ENCODE results near the gene AP3B1.
"Not testable (repeated sequence)": the region's sequence is repeated elsewhere in the genome, so short reads cannot be mapped to it uniquely, and the experiment has no call there.

Gene AP3B1

DNA sequence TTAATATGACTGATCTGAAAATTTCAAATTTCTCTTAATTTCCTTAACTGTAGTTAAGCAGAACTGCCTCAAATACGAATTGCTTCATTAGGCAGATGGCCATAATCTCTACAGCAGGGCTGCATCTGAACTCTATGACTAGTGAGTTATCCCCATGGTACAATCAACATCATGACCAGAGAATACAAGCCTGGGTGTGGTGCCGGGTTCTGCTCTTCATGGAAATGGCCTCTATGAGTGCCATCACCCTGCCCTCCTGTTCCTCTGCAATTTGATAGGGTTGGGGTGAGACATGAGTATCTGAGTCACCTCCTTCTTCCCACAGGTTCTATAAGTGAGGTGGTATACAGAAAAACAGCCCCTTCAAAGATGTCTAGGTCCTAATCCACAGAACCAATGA lies 235.9 kb downstream of the AP3B1 start:
- DNase-seq: no peak

DNA sequence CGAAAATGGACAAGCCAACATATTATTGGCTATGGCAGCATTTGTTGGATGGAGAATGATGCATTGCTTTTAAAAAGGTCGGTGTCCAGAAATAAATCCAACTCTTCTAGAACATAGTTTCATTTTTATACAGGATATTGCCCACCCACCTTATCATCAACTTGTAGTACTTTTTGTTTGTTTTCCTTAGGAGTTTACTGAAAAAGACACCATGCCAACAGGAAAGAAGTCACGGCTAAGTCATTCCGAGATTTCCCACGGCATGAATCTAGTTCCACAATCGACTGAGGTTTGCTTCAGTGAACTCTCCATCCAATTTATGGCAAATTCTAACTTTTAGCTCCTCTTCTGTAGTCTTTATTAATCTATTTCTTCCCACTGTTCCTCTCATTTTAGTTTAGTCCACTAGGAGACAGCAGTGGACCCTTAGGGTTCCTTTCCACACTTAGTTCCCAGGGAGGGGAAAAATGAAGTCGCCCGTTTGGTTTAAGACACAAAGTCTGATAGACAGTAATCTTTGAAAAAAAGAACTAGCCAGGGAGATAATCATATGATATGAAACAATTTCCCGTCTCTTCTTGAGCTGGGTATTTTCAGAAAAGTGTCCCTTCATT lies 237.5 kb downstream of the AP3B1 start:
- no peak for DNase-seq

DNA sequence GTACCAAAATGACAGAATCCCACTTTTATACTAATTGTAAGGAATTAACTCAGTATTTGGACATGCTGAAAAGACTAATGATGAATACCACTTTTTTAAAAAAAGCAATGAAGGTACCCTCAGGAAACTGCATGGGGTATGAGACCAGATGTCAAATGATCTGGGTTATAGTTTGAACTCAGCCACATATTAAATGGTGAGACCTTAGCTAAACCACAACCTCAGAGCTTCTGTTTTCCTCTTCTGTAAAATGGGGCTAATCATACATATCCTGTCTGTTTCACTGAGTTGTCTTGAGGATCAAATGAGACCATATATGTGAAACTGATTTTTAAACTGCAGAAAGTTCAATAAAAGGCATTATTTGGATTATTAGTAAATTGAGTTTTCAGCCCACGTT lies 238.4 kb downstream of the AP3B1 start:
- no peak for DNase-seq

DNA sequence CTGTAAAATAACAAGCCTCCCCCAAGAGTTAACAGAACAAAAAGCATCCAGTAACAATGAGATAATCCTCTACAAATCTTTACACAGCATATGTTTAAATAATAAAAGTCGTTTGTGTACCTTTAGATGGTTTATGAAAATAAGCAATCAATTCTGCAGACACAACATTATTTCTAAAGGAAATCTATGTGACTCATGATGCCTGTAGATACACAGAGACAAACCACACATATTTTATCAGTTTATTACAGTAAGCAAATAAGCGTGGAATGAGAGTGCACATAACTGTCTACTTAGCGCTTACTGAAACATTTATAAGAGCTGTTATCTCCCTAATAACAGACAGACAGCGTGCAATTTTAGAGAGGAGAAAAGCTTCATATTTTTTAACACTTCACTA lies 243.6 kb downstream of the AP3B1 start:
- DNase-seq: peak; percentile 70

DNA sequence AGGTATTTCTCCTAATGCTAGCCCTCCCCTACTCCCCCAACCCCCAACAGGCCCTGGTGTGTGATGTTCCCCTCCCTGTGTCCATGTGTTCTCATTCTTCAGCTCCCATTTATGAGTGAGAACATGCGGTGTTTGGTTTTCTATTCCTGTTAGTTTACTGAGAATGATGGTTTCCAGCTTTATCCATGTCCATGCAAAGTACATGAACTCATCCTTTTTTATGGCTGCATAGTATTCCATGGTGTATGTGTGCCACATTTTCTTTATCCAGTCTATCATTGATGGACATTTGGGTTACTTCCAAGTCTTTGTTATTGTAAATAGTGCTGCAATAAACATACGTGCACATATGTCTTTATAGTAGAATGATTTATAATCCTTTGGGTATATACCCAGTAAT lies 247.7 kb downstream of the AP3B1 start:
- DNase-seq: not testable (repeated sequence)

DNA sequence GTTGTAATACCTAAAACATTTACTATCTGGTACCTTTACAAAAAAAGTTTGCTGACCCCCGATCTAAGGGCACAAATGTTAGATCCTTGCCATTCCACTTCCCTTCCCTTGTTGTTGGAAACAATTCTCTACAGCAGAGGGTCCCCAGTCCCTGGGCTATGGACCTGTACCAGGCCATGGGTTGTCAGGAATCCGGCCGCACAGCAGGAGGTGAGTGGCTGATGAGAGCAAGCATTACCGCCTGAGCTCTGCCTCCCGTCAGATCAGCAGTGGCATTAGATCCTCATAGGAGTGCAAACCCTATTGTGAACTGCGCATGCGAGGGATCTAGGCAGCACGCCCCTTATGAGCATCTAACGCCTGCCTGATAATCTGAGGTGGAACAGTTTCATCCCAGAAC lies 248.5 kb downstream of the AP3B1 start:
- no peak for DNase-seq

DNA sequence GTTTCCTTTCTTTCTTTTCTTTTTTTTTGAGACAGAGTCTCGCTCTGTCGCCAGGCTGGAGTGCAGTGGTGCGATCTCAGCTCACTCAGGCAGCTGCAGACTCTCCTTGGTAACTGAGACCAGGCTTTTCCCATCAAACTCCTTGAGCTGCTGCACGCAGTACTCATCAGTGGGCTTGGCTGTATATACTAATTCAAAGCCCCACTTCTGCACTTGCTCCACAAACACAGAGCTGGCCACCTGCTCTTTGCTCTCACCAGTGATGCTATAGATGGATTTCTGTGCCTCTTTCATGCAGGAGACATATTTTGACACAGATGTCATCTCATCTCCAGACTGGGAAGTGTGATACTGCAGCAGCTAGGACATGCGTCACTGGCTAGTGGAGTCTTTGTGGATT lies 252.7 kb downstream of the AP3B1 start:
- DNase-seq: no peak

DNA sequence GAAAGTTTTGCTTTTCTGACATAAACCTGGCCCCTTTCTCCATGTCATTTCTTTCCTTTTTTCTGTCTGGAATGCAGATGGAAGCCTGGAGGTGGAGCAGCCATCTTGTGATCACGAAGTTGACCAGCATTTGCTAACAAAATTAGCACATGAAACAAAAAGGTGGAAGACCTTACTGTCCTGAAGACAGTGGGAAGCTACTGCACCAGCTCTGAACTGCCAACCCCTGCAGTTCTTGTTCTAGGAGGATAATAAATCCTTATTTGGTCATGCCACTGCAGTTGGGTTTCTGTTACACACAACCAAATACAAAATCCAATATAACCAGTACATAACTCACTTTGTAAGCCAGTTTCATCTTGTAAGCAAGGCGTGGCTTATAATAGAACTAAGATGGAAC lies 269.0 kb downstream of the AP3B1 start:
- DNase-seq: no peak

DNA sequence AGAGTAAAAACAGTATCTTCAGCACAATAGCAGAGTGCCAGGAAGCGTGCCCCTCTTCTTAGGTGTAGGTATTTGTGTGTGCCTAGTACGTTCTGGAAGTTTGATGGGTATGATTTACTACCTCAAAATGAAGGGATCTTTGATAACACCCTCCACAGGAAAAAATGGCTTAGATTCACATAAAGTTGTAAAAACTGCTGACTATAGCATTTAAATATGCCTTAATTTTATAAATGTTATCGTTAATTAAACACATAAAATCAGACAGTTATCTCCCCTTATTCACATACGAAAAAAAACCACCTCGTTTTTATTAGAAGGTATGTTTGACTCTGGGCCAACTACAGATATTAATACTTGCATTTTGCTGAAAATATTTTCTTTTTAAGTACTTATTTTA lies 274.8 kb downstream of the AP3B1 start:
- no peak for DNase-seq

DNA sequence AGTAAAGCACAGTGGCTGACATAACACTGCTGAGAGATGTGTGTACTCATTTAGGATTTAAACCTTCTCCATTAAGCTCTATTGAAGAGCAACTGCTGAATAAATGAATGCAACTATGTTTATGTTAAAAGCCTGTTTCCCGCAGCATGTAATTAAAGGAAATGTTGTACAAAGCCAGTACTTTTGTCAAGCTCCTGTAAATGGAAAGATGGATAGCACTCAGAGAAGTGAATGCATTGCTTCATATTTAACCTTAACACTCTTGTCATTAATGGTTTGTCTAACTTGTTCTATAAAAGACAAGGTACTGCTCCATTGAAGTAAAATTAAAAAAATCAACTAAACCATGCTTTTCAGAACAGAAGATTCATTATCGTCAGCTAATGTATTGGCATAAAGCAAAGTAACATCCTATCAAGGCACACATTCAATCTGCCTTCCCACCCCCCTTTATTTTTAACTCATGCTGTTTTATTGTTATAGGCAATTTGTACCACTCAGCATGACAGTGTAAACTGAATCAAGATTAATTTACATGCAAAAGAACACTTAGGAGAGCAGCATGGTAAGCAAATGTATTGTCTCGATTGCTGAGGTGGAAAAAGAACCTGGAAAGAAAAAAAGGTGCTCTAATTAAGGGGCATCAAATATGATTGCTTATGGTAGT lies 277.5 kb downstream of the AP3B1 start:
- DNase-seq: no peak

DNA sequence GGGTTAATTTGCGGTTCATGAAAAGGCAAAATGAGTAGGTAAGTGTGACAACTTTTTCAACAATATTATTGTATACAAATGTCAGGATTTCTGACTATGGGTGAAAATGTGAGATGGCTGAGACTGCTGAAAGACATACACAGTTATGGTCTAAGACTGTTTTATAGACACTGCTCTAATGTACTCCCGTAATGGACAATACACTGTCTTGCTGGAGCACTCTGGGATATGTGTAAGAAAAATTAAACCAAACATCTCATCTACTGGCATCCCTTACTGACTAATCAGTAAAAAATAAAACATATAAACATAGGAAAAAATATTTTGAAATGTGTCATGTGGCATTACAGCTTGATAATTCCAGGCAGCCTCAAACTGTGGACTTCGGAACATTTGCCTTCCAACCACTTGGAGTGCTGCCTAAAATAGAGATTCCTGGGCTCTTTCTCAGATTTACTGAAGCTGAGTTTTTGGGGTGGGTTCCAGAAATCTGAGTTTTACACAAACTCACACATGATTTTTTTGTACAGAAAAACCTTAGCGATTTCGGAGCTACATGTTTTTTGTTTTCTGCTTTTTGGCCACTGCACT lies 284.5 kb downstream of the AP3B1 start:
- DNase-seq: peak; percentile 93

DNA sequence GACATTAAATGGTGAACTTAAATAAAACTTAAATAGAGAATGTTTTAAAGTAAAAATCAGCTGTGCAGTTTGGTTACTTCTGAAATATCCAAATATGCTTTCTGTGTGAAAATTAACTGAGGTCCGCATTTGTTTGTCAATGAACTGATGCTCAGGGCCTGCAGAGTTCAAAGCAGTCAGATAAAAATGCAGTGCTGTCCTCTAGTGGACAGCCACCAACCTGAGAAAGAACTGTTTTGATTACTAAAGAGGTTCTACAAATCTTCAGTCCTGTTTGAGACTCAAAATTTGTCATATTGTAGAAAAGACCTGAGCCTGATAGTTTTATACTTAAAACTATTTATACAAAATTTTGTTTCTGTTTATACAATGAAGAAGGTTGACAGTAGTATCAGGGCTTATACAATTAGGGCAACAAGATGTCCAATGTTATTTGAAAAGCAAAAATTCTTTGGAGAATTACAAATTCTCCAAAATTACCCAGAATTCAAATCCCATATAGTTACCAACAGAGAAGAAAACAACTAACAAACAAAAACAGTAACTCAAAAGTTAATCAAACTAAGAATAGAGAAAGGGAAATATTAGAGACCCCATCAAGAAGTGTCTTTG lies 286.0 kb downstream of the AP3B1 start:
- peak; percentile 54 for DNase-seq

DNA sequence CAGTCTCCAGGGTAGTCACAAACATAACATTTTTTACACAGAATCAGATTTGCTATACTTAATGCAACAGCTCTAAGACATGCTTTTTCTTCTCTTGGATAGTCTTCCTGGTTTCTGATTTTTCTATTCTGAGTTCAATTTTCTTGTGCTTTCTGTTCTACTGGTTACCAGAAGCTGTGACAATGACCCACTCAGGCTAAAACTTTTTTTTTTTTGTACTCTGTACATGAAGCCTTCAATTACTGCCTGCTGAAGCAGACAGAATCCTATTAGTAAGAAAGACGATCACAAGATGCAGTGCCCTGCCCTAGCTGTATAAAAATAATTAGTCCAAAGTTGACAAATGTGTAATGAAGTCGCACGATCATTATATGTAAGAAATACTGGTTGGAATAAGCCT lies 287.3 kb downstream of the AP3B1 start:
- DNase-seq: no peak

DNA sequence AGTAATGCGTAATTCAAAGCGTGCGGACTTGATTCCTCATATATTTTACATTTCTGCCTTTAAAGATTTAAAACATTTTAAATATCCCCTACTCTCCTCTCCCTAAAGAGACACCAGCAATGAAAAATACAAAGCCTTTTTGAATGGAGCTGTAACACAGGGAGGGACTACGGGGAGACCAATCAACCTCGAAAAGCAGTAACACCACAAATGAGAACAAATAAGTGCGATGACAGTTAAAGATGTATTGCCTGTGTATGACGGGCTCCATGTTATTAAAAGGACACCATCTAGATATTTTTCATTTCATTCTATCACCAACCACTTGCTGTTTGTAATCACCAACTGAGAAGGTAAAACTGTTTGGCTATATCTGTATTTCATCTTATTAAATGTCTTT lies 288.0 kb downstream of the AP3B1 start:
- no peak for DNase-seq

DNA sequence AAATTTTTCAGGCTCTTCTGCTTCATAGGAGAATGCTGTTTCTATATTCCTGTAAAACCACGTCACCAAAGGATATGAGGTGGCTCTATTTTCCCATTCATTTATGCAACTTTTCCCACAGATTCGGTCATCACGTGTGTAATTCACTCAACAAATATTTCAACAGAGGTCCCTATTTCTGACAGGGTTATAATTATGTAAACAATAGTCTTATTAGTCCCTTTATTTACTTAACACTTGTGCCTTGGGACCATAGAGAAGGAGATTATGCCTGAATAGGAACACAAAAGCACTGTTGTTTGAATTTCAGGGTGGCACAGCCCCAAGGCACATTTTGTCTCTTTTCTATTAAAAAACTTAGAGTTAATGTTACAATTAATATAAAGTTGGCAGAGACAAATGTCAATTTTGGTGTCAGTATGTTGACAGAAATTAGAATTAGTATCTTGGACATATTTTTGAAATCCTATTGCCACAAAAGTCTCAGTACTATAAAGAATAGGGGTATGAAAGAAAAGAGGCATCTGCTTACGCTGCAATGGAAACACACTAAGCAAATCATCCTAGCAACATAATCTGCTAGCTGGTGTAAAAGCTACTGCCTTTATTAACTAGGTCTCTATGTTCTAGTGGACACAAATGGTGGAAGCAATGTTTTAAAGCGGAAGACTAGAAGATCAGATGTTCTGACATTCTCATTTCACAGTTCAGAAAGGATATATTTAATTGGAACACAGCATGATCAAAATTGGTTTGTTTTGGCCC lies 289.3 kb downstream of the AP3B1 start:
- peak; percentile 80 for DNase-seq

DNA sequence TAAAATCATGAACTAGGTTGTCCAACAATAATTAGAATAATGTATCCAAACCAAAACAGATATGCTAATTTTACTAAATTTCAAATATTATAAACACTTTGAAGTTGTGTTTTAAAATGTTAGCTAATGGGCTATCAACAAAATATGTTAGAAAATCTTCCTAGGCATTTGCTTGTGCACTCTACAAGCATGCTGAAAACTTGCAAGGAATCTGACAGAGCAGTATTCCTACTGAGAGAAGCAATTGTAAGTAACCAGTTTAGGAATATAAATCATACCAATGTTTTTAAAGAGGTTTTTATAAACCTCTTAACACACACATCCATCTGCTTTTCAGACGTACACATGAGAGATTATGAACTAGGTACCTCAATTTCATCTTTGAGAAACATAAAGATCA lies 289.9 kb downstream of the AP3B1 start:
- DNase-seq: no peak

DNA sequence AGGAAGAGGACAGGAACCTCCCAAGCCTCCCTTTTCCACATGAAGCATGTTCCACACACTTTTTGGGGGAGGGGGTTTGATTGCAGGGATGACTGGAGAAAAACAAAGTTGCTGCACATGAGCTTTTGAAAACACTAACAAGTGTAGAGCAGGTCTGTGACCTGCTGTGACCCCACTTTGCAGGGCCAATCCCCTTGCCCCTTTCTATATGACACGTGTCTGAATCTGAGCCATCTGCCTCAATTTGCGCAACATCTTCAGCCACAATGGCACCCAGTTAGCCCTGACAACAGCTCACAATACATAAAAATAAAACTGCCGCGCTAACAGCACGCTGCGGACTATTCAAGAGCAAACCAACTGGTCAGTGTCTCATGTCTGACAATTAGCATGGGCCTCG lies 290.6 kb downstream of the AP3B1 start:
- DNase-seq: no peak

DNA sequence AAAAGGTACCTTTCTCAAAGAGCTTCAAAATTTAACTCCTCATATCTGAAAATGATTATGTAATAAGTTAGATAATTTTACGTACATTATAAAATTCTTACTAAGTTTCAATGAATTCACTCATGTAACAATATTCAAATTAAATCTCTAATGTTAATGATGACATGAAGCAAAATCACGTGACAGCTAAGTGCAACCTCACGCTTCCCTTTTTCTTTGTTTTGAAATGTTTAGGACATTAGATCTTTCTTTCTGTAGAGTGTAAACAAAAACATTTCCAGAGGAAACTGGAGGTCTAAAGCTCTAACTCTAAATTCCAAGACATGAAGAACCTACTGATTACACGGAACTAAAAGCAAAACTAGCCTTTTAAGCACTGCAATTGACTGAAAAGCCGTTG lies 291.0 kb downstream of the AP3B1 start:
- DNase-seq: no peak

DNA sequence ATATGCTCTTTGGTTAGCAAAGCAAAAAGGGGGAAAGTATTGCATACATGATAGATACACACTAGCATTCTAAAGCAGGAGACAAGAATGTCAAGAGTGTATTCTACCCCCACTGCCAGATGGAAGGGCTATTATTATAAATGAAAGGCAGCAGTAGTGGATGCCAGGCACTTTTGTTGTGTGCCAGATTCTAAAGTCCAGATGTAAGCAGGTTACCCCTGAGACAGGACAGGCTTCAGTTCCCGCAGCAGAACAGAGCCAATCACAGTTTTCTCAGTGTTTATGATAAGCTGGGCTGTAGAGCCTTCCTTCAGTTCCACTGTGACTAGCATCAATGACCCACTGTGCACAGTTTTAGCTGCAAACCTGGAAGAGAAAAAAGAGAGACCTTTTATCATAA lies 291.8 kb downstream of the AP3B1 start:
- DNase-seq: no peak

DNA sequence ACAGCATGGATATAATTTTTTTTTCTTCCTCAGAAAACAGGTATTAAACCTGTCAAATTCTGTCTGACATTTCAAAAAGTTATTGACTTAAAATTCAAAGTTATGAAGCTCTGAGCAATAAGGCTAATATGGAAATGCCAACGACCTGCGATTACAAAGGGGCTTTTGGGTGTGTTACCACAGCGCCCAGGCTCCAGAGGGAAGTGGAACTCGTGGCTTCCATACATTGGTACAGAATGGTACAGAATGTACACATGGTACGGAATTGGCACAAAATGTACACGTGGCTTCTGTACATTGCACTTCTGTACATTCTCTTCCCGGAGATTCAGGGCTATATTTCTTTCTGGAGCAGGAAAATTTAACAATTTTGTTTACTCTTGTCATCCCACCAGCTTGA lies 293.3 kb downstream of the AP3B1 start:
- DNase-seq: no peak

DNA sequence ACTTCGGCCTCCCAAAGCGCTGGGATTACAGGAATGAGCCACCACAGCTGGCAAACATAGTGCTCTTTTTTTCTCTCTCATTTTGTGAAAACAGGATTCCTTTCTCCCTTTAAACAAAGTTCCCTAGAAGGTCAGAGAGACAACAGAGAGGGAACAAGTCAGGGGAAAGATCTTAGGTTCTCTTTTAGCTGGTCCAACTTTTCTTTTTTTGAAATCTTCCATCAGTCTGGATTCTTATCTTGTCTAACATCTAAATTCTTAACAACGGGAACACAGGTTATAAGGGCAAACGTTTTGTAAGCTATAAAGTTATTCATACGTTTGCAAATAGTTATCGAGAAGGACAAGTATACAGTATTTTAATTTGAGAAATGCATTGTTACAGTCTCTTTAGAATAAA lies 294.3 kb downstream of the AP3B1 start:
- no peak for DNase-seq

DNA sequence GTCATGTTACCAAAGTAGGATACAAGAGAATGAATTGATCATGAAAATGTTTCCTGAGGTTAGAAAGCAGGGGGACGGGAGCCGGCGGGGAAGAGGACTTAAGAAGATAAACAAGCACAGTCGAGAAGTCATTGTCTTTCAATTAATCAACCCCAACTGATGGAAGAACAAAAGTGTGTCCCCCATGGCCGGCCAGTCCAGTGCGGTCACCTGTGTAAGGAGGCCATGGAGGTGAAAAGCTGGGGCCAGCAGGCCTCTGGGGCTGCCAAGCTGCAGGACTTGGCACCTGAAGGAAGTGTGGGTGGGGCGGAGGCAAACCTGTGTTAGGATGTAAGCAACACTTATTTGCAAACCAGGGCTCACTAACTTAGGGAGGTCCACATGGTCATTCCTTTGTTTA lies 295.1 kb downstream of the AP3B1 start:
- no peak for DNase-seq

DNA sequence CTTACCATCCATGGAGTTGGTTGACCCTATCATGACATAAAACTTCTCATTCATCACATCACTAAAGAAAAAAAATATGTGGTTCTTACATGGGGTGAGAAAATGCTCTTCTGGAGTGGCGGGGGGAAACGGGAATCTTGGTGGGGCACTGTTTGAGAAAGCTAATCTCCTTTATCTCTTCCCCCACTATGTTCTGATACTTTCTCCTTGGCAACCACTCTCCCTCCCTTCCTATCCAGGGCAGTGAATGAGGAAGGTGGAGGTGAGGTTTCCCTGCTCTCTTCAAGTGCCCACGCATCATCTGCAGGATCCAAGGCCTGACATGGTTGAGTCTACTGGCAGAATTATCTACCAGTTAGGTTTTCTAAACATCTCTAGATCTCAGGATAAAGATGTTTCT lies 297.6 kb downstream of the AP3B1 start:
- no peak for DNase-seq
